T1000 (cell line): ENCODE results near the gene MOGAT3.
"Not testable (repeated sequence)": the region's sequence is repeated elsewhere in the genome, so short reads cannot be mapped to it uniquely, and the experiment has no call there.

ENCODE experiments used
- DNase-seq: peaks from one replicate; lab custom pipeline; 2025; ENCODE audit warnings: mixed read lengths; lab: John Stamatoyannopoulos, UW

The MOGAT3 gene

GRCh38 chr7:101203740-101204738 lies 3.2 kb upstream of the MOGAT3 start:
- not testable (repeated sequence) for DNase-seq

- DNase-seq: no peak
Measured at GRCh38 chr7:101202603-101202918, 1.7 kb upstream of the MOGAT3 start.

- DNase-seq: no peak
Measured at GRCh38 chr7:101201695-101202602, 1.1 kb upstream of the MOGAT3 start.

GRCh38 chr7:101200504-101200861 lies 353 bp downstream of the MOGAT3 start:
- no peak for DNase-seq

- DNase-seq: not testable (repeated sequence)
Measured at GRCh38 chr7:101199522-101199921, 1.3 kb downstream of the MOGAT3 start.

- DNase-seq: no peak
Measured at GRCh38 chr7:101198476-101198875, 2.4 kb downstream of the MOGAT3 start.

GRCh38 chr7:101197991-101198390 lies 2.8 kb downstream of the MOGAT3 start:
- DNase-seq: no peak

- DNase-seq: no peak
Measured at GRCh38 chr7:101195884-101196283, 5.0 kb downstream of the MOGAT3 start.

- DNase-seq: no peak
Measured at GRCh38 chr7:101189109-101189508, 11.7 kb downstream of the MOGAT3 start.

- no peak for DNase-seq
Measured at GRCh38 chr7:101186844-101187428, 13.9 kb downstream of the MOGAT3 start.

- no peak for DNase-seq
Measured at GRCh38 chr7:101186194-101186593, 14.6 kb downstream of the MOGAT3 start.

GRCh38 chr7:101185258-101185839 lies 15.5 kb downstream of the MOGAT3 start:
- no peak for DNase-seq

GRCh38 chr7:101180130-101180755 lies 20.6 kb downstream of the MOGAT3 start, which contains the start of gene NAT16:
Gene NAT16, minus strand, starts transcription at chr7:101180293. Its CDS starts 5,486 bp downstream, at chr7:101174807.
- DNase-seq: no peak

GRCh38 chr7:101179713-101180112 lies 21.1 kb downstream of the MOGAT3 start:
- DNase-seq: no peak

GRCh38 chr7:101179117-101179516 lies 21.7 kb downstream of the MOGAT3 start:
- no peak for DNase-seq

GRCh38 chr7:101177644-101178043 lies 23.2 kb downstream of the MOGAT3 start:
- no peak for DNase-seq

- no peak for DNase-seq
Measured at GRCh38 chr7:101175664-101176063, 25.2 kb downstream of the MOGAT3 start.

- DNase-seq: no peak
Measured at GRCh38 chr7:101174322-101174854, 26.4 kb downstream of the MOGAT3 start.

GRCh38 chr7:101173752-101174244 lies 27.0 kb downstream of the MOGAT3 start:
- DNase-seq: peak; percentile 24

GRCh38 chr7:101172854-101173751 lies 27.7 kb downstream of the MOGAT3 start:
- DNase-seq: peak; percentile 72
